GM12864 (cell line): ENCODE results near the gene ZNF888.
"Not testable (repeated sequence)": the region's sequence is repeated elsewhere in the genome, so short reads cannot be mapped to it uniquely, and the experiment has no call there.

Experiments used
- DNase-seq: peaks from one replicate; pipeline ENCODE4 v3.0.0-alpha.2; 2011; ENCODE audit warnings: low read depth
- H3K4me3 ChIP-seq: 2 replicates; pipeline ENCODE4 v1.5.1; 2011; ENCODE audit warnings: mild to moderate bottlenecking, low read depth, low read length, control low read depth
- CTCF ChIP-seq: IDR thresholded peaks from 2 replicates; pipeline ENCODE4 v1.5.1; 2011; ENCODE audit warnings: low read depth, mild to moderate bottlenecking, moderate library complexity, low read length, control low read depth, inconsistent platforms; ENCODE audit errors: missing control alignments

ZNF888 gene

GRCh38 chr19:52957591-52957990, 34.4 kb upstream of the ZNF888 start:
- DNase-seq, result no peak
- no peak for TF ChIP-seq CTCF
- H3K4me3 ChIP-seq, result no peak overlapping the region

DNA sequence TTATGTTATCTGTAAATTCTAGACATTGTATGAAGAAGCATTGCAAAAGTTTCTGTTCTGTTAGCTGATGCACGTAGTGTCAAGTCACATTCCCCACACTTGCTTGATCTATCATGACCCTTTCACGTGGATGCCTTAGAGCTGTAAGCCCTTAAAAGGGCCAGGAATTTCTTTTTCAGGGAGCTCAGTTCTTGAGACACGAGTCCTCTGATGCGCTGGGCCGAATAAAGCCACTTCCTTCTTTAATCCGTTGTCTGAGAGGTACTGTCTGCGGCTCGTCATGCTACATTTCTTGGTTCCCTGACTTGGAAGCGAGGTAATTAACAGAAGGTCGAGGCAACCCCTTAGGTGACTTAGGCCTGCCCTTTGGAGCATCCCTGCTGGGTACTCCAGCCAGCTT, 33.7 kb upstream of the ZNF888 start:
- no peak for TF ChIP-seq CTCF
- H3K4me3 ChIP-seq, result no peak overlapping the region
- DNase-seq, result no peak

GRCh38 chr19:52949422-52949821, 26.2 kb upstream of the ZNF888 start:
- DNase-seq, result no peak
- no peak for TF ChIP-seq CTCF
- no peak overlapping the region for H3K4me3 ChIP-seq

DNA sequence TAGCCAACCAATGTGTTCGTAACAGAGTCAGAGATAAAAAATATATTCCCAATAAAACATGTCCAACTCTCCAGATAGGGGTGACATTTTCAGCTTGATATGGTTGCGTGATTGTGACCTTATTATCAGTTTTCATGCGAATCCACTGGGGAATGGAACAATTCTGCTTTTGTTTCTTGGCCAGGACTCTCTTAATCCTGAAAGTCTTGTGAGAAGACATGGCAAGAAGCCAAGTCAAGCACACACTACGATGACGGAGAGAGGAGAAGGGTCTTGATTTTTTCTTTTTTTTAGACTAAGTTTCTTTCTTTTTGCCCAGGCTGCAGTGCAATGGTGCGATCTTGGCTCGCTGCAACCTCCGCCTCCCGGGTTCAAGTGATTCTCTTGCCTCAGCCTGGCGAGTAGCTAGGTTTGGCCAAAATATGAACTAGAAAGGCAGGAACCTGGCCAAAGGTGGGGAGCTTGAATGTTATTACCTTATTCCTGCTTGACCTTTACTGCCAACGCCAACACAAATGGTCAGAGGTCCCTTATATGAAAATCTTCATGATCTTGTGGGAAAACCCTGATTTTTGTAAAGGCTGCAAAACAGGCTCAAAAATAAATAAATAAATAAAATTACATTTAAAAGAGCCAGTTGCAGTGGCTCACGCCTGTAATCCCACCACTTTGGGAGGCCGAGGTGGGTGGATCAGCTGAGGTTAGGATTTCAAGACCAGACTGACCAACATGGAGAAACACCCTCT, 25.0 kb upstream of the ZNF888 start:
- no peak for DNase-seq
- TF ChIP-seq CTCF, result no peak
- H3K4me3 ChIP-seq, result no peak overlapping the region

- TF ChIP-seq CTCF, result no peak
- no peak overlapping the region for H3K4me3 ChIP-seq
- no peak for DNase-seq
These were observed 23.4 kb upstream of the ZNF888 start for GRCh38 chr19:52946322-52947310.

DNA sequence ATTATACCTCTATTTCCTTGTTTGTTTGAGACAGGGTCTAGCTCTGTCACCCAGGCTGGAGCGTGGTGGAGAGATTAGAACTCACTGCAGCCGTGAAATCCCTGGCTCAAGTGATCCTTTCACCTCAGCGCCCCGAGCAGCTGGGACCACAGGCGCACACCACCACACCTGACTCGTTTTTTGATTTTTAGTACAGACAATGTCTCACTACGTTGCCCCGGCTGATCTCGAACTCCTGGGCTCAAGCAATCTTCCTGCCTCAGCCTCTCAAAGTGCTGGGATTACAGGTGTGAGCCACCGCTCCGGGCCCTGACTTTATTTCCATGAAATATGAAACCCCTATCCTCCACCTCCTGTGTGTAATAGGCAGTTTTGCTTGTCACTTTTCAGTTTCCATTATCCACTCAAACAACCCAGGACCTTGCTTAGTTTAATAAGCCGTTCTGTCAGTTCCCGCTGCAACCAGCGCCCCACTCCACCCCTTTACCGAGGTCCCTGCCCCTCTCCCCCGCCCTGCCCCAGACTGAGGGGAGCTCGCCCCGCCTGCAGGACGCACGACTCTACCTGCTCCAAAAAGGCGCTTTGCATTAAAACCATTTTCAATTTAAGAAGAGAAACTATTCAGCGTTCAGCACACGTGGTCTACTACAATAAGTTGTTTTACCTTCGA, 22.6 kb upstream of the ZNF888 start:
- no peak overlapping the region for H3K4me3 ChIP-seq
- no peak for DNase-seq
- no peak for TF ChIP-seq CTCF

GRCh38 chr19:52944703-52945493, 21.7 kb upstream of the ZNF888 start:
- not testable (repeated sequence) for DNase-seq, H3K4me3 ChIP-seq
